ENCODE data around the gene SMAD2.

SMAD2 gene

DNA sequence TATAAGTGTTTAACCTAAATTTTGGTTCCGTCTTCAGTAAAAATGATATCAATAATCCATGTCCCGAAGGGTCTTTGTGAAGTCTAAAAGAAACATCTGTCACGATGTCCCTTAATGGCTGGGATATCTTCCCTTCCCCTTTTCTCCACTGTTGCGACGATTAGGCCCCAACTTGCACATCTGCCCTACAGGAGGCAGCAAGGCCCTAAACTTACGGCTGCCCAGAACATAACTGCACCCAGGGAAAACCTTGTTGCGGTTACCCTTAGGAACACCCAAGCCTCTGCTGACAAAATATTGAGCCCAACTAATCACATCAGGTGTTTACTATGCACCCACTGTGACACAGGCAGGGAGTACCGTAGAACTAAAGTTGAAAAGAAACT is 1.3 kb upstream of the SMAD2 start:
- DNase-seq: peak; percentile 30

DNA sequence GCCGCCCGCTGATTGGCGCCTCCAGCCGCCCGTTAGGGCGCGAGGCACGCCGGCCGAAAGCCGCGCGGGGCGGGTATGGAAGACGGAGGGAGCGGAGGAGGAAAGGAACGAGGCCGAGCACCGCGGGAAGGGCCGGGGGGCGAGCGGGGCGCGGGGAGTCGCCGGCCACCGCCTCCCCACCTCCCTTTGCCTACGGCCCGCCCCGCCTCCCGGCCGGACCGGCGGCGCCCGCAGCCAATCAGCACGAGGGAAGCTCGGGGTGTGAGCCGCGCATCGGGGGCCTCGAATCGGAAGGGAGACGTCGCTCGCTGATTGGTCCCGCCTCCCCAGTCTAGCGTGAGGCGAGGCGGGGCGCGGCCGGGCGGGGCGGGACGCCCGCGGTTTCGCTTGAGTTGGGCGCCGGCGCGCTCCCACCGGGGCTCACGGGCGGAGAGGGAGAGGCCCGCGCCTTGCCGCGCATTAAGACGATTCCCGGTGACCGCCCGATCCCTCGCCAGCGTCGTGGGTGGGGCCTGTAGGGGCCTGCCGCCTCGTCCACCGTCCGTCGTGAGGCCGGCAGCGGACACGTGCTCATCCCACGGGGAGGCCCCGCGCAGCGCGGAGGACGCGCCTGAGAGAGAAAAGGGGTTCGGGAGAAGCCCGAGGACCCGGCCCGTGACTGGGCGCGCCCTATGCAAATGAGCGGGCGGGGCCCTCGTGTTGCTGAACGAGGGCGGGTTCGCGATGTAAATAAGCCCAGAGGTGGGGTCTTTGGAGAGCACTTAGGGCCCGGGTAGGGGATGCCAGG is 665 bp upstream of the SMAD2 start:
- DNase-seq: peak; percentile 97

DNA sequence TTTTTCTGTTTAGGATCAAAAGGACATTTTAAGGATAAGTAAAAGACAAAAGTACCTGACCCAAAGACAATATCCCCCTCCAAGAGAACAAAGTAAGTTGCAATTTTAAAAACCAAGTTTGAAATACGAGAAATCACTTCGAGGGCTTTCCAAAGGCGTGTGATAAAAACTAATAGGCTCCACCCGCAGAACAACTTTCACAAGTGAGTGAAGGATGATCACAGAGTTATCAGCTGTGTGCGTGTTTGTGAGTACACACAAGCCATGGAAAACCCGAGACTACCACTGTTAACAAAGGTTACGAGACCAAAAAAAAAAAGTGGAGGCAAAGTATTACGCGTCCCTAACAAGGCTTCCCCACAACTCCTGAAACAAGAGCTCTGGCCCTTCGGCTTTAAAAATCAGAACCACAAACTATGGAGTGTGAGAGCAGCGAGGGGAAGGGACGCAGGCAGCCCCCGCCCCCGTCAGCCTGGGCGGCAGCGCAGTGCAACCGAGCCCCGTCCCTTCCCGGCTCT is 719 bp downstream of the SMAD2 start:
- DNase-seq: no peak

DNA sequence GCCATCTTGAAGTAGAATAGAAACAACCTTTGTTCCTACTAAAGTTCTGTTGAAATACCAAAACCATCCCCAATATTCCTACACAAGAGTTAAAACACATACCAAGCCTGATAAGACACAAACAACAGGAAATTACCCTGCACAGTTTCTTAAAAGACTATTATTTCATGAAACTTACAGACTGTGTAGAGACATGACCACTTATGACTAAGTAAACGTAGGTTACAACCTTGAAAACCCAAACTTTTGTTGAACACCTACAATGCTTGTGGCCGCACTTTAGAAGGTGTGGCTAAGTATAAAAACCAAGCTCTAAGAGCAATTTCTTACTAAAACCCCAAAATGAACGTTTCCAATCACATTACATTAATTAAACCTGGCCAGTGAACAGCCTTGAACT is 2.0 kb downstream of the SMAD2 start:
- DNase-seq: no peak

DNA sequence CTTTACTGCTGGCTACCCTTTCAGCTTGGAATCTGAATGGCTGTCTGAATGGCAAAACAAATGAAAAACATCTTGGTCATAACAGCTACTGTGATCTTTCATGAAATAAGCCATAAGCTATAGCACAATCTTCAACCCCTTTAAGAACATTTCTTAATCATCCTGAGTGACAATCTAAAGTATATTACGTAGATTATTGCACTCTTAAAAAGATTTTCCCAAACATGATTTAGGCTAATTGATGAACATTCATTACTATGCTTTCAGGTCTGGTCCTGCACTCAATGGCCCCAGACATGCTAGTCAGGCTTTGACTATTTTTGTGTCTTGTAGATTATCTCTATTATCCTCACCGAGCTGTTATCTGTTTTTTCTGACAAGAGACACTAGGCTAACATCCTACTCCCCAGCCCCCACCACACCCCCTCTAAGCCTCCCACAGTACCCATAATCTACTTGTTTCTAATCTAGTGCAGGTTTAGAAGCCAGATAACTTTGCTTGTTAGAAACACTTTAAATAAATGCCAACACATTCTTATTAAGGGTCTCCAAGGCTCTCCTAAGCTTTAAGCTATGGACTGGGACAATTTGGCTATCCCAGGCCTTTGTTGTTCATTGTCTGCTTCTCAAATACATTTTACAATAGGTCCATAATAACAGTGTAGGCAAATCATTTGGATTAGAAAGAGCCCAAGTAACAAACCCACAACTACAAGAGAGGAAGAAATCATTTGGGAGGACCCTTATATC is 4.2 kb downstream of the SMAD2 start:
- no peak for DNase-seq

DNA sequence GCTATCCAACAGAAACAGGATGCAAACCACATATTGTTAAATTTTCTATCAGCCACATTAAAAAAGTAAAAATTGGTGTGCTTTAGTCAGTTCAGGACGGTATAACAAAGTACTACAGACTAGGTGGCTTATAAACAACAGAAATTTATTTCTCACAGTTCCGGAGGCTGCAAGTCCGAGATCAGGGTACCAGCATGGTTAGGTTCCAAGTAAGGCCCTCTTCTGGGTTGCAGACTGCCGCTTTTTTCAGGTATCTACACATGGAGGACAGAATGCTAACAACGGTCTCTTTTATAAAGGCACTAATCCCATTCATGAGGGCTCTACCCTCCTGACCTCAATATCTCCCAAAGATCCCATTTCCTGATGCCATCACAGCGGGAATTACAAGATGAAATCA is 10.5 kb downstream of the SMAD2 start:
- no peak for DNase-seq

DNA sequence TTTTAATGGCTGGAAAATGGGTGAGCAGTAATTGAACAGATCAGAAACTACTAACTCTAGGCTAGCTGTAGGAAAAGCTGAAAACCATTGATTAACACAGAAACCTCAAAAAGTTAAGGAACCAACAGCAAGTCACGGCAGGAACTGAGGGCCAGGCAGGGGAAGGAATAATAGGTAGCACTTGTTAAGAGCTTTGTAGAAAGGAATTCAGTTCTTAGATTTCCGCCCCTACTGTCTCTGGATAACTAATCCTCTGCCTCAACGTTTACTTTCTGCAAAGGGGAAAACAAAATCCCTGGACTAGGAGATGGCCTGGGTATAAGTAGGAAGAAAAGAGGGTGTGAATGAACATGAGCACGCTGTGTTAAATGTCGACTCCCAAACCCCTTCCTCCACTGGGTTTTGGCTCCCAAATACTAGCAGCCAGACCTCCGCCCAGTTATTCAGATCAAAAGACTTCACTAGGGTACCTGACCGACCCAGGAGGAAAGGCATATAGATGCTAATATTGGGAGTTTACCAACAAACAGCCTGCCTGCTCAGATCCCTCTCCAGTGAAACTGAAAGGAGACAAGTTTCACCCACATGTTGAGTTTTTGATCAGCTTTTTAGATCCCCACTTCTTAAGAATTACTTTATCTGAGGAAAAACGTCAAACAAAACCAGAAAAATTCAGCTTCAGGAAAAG is 12.4 kb downstream of the SMAD2 start:
- DNase-seq: peak; percentile 19

DNA sequence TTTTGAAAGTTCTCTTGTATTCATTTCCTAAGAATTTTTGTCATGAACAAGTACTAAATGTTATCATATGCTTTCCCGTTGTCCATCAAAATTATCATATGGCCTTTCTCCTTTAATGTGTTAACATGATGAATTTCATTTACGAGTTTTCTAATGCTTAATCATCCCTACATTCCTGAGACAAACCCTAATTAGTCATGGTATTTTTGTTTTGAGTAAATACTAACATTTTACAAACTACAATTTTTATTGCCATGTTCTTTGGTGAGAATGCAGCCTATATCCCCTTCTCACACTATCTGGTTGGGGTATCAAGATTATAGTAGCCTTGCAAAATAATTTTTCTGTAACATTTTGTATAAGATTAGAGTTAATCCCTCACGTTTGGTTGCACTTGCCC is 14.5 kb downstream of the SMAD2 start:
- no peak for DNase-seq

DNA sequence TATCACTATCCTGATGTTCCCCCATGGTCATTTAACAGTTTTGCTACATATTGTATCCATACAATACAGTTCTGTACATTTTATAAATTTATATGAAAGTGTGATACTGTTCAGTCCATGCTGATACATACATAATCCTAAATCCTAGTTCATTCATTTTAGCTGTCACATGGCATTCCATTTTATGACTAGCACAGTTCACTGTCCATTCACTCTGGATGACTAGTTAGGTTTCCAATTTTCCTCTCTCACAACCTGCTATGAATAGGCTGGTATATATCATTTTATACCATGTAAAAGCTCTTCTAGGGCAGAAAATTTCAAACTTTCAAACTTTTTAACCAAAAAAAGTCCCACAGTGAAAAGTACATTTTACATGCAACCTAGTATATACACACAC is 15.2 kb downstream of the SMAD2 start:
- DNase-seq: no peak

DNA sequence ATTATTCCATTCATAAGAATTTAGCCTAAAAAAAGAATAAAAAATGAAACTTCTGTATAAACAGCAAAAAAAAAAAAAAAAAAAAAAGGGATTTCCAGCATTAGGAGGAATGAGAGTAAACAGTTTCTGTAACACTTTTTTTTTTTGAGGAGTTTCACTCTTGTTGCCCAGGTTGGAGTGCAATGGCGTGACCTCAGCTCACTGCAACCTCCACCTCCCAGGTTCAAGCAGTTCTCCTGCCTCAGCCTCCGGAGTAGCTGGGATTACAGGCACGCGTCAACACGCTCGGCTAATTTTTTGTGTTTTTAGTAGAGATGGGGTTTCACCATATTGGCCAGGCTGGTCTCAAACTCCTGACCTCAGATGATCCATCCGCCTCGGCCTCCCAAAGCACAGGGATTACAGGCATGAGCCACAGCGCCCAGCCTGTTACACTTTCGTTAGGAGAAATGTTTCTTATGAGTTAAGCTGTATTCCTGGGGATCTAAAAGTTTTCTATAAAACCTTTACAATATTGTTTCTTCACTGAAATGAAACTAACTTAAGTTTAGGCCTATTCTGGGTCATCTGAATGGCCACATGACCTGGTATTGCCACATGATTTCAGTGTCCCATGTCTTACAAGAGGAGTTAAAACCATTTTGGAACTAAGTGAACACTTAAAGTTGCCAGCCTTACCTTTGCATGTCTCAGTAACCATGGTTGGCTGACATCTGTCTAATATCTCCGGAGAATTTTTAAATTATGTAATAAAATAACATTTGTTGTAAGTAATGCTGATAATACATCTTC is 17.5 kb downstream of the SMAD2 start:
- DNase-seq: peak; percentile 23

DNA sequence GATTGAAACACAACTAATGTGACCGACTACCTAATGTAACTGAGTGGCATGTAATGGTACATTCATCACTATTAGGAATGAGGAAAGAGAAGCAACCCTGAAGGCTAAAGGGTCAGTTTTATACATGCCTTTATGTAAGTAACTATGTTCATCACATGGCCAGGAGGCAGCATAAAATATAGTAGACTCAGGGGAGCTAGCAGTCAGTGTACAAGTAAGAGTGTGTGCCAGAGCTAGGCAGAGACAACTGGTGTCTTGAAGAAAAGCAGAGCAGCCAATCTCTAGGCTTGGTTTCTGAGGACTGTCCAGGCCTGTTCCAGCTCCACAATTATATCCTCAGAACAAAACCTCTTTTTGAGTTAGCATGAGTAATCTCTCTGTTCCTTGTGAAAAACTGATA is 18.1 kb downstream of the SMAD2 start:
- peak; percentile 42 for DNase-seq

DNA sequence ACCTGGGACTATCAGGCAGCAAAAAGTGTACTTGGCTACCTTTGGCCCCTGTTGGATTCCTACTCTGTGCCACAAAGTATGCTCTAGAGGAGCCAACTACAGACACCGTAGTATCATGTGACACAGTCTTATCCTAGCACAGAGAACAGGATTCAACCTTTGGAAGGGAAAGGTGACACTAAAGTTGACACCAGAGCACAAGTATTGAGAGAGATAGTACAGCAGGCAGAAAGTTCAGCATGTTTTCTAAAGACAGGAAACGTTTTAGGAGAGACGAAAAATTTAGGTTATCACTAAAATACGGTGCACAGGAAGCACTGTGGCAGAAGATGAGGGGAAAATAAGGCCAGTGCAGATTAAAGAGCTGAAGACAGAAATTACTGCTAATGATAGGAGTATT is 18.6 kb downstream of the SMAD2 start:
- DNase-seq: no peak

DNA sequence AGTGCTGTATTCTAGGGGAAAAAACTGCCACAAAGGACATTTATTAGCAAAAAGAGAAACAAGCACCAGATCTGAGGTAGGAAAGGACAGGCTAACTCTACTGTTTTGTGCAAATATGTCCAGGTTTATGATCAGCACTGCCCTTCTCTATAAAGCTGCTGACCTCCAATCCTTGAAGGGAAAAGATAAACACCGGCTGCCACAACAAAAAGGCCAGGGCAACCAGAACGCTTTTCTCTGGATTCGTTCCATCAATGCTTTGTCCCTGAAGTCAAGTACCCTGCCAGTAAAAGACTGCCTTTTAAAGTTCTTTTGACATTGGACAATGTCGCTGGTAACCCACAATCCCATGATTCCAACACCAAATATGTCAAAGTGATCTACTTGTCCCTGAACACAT is 21.0 kb downstream of the SMAD2 start:
- DNase-seq: no peak

DNA sequence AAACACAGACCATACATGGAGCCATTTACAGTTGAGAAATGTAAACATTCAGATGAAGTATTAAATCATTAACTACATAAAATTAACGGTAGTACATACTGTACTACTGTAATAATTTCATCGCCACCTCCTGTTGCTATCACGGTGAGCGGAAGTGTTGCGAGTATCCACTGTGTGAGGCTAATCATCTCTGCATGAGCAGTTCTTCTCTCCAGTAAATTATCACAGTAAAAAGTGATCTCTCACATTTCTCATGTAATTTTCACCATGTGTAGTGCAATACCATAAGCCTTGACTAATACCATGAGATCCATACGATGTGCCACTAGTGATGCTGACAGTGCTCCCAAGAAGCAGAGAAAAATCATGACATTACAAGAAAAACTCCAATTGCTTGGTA is 21.9 kb downstream of the SMAD2 start:
- DNase-seq: no peak

DNA sequence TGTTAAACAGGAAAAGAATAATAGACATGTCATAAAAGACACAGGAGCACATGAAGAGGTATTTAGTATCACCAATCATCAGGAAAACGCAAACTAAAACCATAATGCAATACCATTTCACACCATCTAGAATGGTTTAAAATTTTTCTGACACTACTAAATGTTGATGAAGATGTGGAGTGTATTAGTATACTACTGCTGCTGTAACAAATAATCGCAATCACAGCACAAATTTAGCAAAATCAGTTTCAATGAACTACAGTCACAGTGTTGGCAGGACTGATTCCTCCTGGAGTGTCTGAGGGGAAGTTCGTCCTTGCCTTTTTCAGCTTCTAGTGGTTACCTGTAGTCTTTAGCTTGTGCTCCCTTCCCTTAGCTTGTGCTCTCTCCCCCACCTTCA is 24.1 kb downstream of the SMAD2 start:
- DNase-seq: no peak

DNA sequence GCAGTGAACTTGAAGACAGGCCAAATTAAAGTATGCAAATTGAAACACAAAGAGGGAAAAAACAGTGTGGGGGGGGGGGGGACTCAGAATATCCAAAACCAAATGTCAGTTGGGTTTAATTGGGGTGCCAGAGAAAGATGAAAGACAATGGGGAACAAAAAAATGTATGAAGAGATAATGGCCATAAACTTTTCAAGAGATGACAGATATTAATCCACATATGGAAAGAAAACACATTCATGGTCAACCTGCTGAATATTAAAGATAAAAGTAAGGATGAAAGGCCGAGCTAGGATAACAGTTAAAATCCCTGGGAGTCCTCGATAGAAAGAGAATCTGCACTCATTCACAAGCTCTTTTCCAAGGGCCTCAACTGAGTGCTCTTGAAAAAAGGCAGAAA is 26.6 kb downstream of the SMAD2 start:
- DNase-seq: no peak

DNA sequence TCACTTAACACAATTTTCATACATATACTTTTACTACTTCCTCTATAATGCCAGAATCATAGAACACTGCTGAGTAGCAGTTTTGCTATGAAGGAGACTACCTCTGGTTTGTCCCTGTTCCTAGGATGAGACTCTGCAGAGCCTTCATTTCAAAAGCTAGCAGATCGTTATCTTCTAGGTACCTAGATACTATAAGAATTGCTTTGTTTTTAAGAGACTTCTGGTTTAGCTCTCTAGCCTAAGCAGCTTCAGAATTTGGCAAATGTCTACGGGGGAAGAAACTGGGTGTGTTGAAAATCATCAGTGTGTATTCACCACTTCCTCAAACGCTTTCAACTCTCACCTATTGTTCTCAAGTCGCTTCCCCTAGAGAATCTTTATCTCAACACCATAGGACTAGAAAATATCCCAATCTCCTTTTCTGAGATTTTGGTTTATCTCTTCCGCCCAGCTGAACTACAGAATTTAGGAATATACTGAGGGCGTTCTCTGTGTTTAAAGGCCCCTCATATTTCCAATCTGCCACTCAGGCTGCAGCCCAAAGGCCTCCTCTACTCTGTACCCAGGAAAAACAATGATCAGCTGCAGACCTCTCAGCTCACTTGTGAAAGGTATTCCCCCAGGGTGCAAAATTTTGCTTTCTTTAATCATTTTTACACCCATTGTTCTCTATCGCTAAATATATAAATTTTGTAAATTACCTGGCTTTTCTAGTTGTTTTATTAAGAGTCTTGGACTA is 28.7 kb downstream of the SMAD2 start:
- no peak for DNase-seq

DNA sequence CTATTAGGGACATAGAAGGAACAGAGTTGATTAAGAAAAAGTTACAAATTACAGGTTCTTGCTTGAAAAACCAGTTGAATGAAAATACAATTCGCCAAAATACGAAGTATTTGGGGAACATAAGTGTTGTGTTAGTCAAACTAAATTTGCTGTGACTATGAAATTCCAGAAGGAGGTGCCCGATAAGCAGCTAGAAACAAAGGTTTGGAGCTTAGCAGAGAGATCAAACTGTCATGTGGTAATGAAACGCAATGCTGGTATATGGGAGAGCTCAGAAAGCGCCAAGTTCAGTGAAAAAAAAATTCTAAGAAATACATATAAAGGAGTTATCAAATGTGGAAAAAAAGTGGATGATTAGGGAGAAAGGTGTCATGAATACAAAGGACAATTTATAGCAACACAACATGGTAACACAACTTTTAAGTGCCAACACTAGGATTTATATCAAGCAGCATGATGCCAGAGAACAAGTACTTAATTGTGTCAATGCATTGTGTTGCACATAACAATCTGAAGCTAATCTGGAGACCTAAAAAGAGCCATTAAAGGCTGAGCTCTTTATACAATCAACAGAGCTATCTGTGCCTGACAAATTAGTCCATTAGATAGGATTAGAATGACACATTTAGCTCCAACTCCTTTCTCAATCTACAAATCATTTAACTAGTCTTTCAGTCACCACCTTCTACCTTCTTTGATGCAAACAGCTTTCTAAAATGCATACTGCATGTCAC is 31.2 kb downstream of the SMAD2 start:
- DNase-seq: no peak

DNA sequence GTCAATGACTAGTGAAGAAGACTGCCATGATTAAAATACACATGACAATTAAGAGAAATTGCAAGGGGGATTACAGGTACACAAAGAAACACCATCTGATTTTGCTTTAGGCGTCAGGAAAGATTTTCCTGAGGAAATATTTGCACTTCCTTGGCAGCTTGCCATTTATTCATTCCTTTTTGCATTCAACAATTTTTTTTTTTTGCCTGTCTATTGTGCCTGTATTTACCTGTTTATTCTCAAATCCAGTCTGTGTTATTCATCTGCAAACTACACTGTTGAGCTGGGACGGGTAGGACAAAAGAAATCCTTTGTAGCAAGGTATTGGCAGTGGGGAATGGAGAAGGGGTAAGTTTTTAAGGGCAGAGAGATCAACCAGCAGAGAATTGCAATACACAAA is 31.8 kb downstream of the SMAD2 start:
- no peak for DNase-seq

DNA sequence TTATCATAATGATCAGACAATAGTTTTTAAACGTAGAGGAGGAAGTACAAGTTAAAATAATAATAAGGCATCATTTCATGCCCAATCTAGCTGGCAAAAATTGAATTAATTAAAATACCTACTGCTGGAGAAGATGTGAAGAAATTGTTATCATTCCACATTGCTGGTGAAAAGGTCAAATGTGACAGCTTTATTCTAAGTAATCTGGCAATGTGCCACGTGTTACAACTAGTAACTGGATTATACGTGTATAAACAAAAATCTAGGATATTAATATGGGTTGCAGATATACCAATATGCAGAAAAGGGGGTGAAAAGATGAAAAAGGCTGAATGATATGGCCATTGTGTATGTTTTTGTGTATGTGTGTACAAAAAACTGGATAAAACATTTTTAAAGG is 32.4 kb downstream of the SMAD2 start:
- no peak for DNase-seq

DNA sequence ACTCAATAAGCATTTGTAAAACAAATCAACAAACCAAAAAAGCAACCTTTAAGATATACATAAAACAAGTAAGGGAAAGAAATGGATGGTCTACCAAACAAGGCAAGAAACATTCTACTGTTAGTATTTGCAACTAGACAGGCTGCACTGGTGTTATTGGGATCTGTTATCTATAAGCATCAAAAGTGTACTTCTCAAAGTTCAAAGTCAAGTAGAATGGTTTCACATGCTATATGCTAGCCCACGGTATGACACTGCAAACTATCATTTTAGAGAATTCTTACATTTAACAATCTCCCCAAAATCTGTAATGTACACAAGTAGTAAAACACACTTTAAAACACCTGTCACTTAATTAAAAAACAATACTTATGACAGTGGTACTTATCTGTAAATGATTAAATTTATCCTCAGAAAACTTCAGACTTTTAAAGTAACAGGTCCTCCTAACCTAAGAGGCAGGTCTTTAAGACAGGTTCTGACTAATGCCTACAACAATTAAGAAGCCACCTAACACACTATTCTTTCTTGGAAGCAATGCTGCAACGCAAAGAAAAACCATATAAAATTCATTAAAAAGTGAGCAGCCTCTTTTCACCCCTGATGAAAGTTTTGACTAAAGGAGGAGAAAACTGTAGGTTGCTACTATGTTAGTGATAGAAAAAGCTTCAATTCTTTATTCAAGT is 34.8 kb downstream of the SMAD2 start:
- no peak for DNase-seq

Measured in stimulated activated CD4-positive, alpha-beta T cell treated with anti-CD3 and anti-CD28 coated beads, Interleukin-15, amount 100 ng/mL, for 24 hours (primary cell).